A673 (cell line): ENCODE data around the gene ROBO3.

ENCODE experiments used
- EZH2 ChIP-seq: fragments of 200-600 bp; sonication (generic); IDR thresholded peaks from 2 replicates; pipeline ENCODE4 v1.6.1; 2017; ENCODE audit warnings: borderline replicate concordance, low read depth, mild to moderate bottlenecking, mixed read lengths, antibody characterized with exemption, low read length; ENCODE audit not compliant: poor library complexity, severe bottlenecking
- TF ChIP-seq, protein P1 (sequence below): fragments of 300-800, 200-600 bp; sonication (generic); conservative IDR thresholded peaks from 2 replicates; pipeline ENCODE4 v1.5.1; 2017; ENCODE audit warnings: low read depth, mild to moderate bottlenecking, antibody characterized with exemption, low read length, moderate library complexity, mixed read lengths

- no peak for TF ChIP-seq EZH2
- TF ChIP-seq, protein P1, sequence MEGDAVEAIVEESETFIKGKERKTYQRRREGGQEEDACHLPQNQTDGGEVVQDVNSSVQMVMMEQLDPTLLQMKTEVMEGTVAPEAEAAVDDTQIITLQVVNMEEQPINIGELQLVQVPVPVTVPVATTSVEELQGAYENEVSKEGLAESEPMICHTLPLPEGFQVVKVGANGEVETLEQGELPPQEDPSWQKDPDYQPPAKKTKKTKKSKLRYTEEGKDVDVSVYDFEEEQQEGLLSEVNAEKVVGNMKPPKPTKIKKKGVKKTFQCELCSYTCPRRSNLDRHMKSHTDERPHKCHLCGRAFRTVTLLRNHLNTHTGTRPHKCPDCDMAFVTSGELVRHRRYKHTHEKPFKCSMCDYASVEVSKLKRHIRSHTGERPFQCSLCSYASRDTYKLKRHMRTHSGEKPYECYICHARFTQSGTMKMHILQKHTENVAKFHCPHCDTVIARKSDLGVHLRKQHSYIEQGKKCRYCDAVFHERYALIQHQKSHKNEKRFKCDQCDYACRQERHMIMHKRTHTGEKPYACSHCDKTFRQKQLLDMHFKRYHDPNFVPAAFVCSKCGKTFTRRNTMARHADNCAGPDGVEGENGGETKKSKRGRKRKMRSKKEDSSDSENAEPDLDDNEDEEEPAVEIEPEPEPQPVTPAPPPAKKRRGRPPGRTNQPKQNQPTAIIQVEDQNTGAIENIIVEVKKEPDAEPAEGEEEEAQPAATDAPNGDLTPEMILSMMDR: peak; percentile 55
Observed at GRCh38 chr11:124867700-124868099, 2.5 kb downstream of the ROBO3 start.
